Measurements from ENCODE around the gene NME1. TPM values are rescaled to one million over a fixed set of nuclear protein-coding genes. Genes with fewer than 3 reads are reported as not detected.

Gene NME1
- polyA plus RNA-seq, 1 donor (not counting 4 experiments of a cell fraction or from before 2014, with no cell fraction given) = 381 TPM

GRCh38 chr17:51144266-51145022, 8.9 kb upstream of the NME1 start:
- Histone ChIP-seq H3K27ac (ENCODE audit: control insufficient read depth, insufficient read depth, low read length) (no peak overlapping the region), H2AFZ (ENCODE audit: control insufficient read depth, low read length) (no peak overlapping the region), H3K9ac (ENCODE audit: control insufficient read depth, extremely low read depth, insufficient read depth, low read length) (no peak overlapping the region), H3K36me3 (ENCODE audit: control insufficient read depth in 2 of 2, extremely low read depth in 1 of 2, insufficient read depth in 2 of 2, low read length in 2 of 2) (no peaks in the 10 kb centered on the region), H3K79me2 (ENCODE audit: control insufficient read depth, insufficient read depth, low read length) (no peaks in the 10 kb centered on the region), H3K4me1 (ENCODE audit: control insufficient read depth, extremely low read depth, insufficient read depth, low read length) (peaks cover 2% of the 10 kb centered on the region), H3K9me3 (ENCODE audit: control insufficient read depth, low read depth, low read length) (no peaks in the 10 kb centered on the region), H3K27me3 (ENCODE audit: control insufficient read depth, extremely low read depth, insufficient read depth, low read length) (no peaks in the 10 kb centered on the region), H3K4me3 (ENCODE audit: control insufficient read depth in 2 of 3, extremely low read depth in 1 of 3, insufficient read depth in 2 of 3, low read depth in 1 of 3, low read length in 3 of 3) (no peak overlapping the region), H4K20me1 (ENCODE audit: control insufficient read depth, extremely low read depth, insufficient read depth, low read length) (no peaks in the 10 kb centered on the region), H3K4me2 (ENCODE audit: control insufficient read depth, extremely low read depth, insufficient read depth, low read depth, low read length) (no peak overlapping the region), H3K9me1 (ENCODE audit: control insufficient read depth, extremely low read depth, insufficient read depth, low read length) (no peaks in the 10 kb centered on the region)
- DNase-seq (ENCODE audit: low read depth, low spot score) = no peak
- no peak for TF ChIP-seq EZH2 (IDR thresholded peaks at IDR 0.05; ENCODE audit: low read length)
- TF ChIP-seq CTCF (optimal IDR thresholded peaks at IDR 0.05 in 1 of 3, IDR thresholded peaks at IDR 0.05 in 1 of 3, conservative IDR thresholded peaks at IDR 0.05 in 1 of 3; ENCODE audit: extremely low read depth in 1 of 3, insufficient read depth in 2 of 3, low read length in 3 of 3) = no peak
- FAIRE-seq = no peak
- dilution Hi-C loops (cut with MboI; ENCODE audit: extremely low pct_ligation_motif_present, low sequenced_read_pairs) = no loop called here

DNA sequence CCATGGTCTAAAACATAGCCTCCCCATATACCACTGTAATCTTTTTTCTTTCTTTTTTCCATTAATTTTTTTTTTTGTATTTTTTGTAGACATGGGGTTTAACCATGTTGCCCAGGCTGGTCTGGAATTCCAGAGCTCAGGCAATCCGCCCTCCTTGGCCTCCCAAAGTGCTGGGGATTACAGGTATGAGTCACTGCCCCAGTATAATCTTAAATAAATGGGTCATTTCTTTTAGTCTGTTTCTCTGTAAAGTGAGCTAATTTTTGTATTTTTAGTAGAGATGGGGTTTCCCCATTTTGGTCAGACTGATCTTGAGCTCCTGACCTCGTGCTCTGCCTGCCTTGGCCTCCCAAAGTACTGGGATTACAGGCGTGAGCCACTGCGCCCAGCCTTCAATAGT, 5.7 kb upstream of the NME1 start:
- DNase-seq (ENCODE audit: low read depth, low spot score) = no peak
- H3K4me1 ChIP-seq (ENCODE audit: control insufficient read depth, extremely low read depth, insufficient read depth, low read length) = peaks cover 5% of the 10 kb centered on the region
- no peaks in the 10 kb centered on the region for H3K27me3 ChIP-seq (ENCODE audit: control insufficient read depth, extremely low read depth, insufficient read depth, low read length)
- dilution Hi-C loops (cut with MboI; ENCODE audit: extremely low pct_ligation_motif_present, low sequenced_read_pairs) = no loop called here
- FAIRE-seq = no peak
- no peak overlapping the region for H3K27ac ChIP-seq (ENCODE audit: control insufficient read depth, insufficient read depth, low read length)
- TF ChIP-seq EZH2 (IDR thresholded peaks at IDR 0.05; ENCODE audit: low read length) (no peak), CTCF (optimal IDR thresholded peaks at IDR 0.05 in 1 of 3, IDR thresholded peaks at IDR 0.05 in 1 of 3, conservative IDR thresholded peaks at IDR 0.05 in 1 of 3; ENCODE audit: extremely low read depth in 1 of 3, insufficient read depth in 2 of 3, low read length in 3 of 3) (no peak)
- no peak overlapping the region for H3K9ac ChIP-seq (ENCODE audit: control insufficient read depth, extremely low read depth, insufficient read depth, low read length)
- no peaks in the 10 kb centered on the region for H4K20me1 ChIP-seq (ENCODE audit: control insufficient read depth, extremely low read depth, insufficient read depth, low read length)
- no peak overlapping the region for H3K4me2 ChIP-seq (ENCODE audit: control insufficient read depth, extremely low read depth, insufficient read depth, low read depth, low read length)
- no peaks in the 10 kb centered on the region for H3K9me1 ChIP-seq (ENCODE audit: control insufficient read depth, extremely low read depth, insufficient read depth, low read length)
- no peak overlapping the region for H2AFZ ChIP-seq (ENCODE audit: control insufficient read depth, low read length)
- no peaks in the 10 kb centered on the region for H3K36me3 ChIP-seq (ENCODE audit: control insufficient read depth in 2 of 2, extremely low read depth in 1 of 2, insufficient read depth in 2 of 2, low read length in 2 of 2)
- no peak overlapping the region for H3K4me3 ChIP-seq (ENCODE audit: control insufficient read depth in 2 of 3, extremely low read depth in 1 of 3, insufficient read depth in 2 of 3, low read depth in 1 of 3, low read length in 3 of 3)
- H3K79me2 ChIP-seq (ENCODE audit: control insufficient read depth, insufficient read depth, low read length) = no peaks in the 10 kb centered on the region
- H3K9me3 ChIP-seq (ENCODE audit: control insufficient read depth, low read depth, low read length) = no peaks in the 10 kb centered on the region

Data from keratinocyte (primary cell).